Neural crest cell (in vitro differentiated cells): ENCODE measurements around the gene ZBTB20. TPM values are rescaled to one million over a fixed set of nuclear protein-coding genes. Genes with fewer than 3 reads are reported as not detected.
A peak's percentile ranks its signal among the peaks of the same experiment; 100 is the strongest.
"Not testable (repeated sequence)": the region's sequence is repeated elsewhere in the genome, so short reads cannot be mapped to it uniquely, and the experiment has no call there.

Source experiments
- DNase-seq: peaks from one replicate; pipeline ENCODE4 v3.0.0; 2021; ENCODE audit warnings: low read depth, mixed read lengths, low spot score
- H3K27ac Mint-ChIP-seq: one replicate; pipeline ENCODE4 v1.8.0; 2021; ENCODE audit warnings: mild to moderate bottlenecking, mixed read lengths; ENCODE audit not compliant: unreplicated experiment
- H3K27me3 Mint-ChIP-seq: 2 replicates; pipeline ENCODE4 v1.8.0; 2021; ENCODE audit warnings: low read depth, mild to moderate bottlenecking, mixed read lengths
- H3K36me3 Mint-ChIP-seq: 2 replicates; pipeline ENCODE4 v1.8.0; 2021; ENCODE audit warnings: low read depth, mild to moderate bottlenecking, mixed read lengths
- H3K4me1 Mint-ChIP-seq: 2 replicates; pipeline ENCODE4 v1.8.0; 2021; ENCODE audit warnings: mixed read lengths
- H3K4me3 Mint-ChIP-seq: one replicate; pipeline ENCODE4 v1.8.0; 2021; ENCODE audit warnings: mild to moderate bottlenecking, mixed read lengths
- H3K9me3 Mint-ChIP-seq: 2 replicates; pipeline ENCODE4 v1.8.0; 2021; ENCODE audit warnings: mixed read lengths
- CTCF ChIP-seq: fragments of 200-600 bp; sonication (generic); conservative IDR thresholded peaks from 2 replicates; pipeline ENCODE4 v1.5.0; 2021; ENCODE audit warnings: antibody characterized with exemption, mild to moderate bottlenecking
- total RNA-seq: library from RNA; stranded (reverse); gene quantifications from 2 replicates; pipeline ENCODE4 v1.2.1, GENCODE V29; 2021

ZBTB20 gene
- total RNA-seq, 1 donor from 2014 or later, result 12.4 TPM

- TF ChIP-seq CTCF, result no peak
- DNase-seq, result no peak
- Mint-ChIP-seq H3K4me3 (peak overlapping the region; percentile 24), H3K27ac (peak overlapping the region; percentile 55), H3K36me3 (no peaks in the 10 kb centered on the region), H3K4me1 (peaks cover 26% of the 10 kb centered on the region), H3K9me3 (no peaks in the 10 kb centered on the region), H3K27me3 (no peaks in the 10 kb centered on the region)
These were observed 461.9 kb downstream of the ZBTB20 start for GRCh38 chr3:114685161-114685560.

GRCh38 chr3:114680299-114680698 lies 466.8 kb downstream of the ZBTB20 start:
- Mint-ChIP-seq H3K27ac (no peak overlapping the region), H3K4me3 (no peak overlapping the region), H3K27me3 (no peaks in the 10 kb centered on the region), H3K4me1 (peaks cover 7% of the 10 kb centered on the region), H3K36me3 (no peaks in the 10 kb centered on the region), H3K9me3 (peaks cover 2% of the 10 kb centered on the region)
- no peak for TF ChIP-seq CTCF
- no peak for DNase-seq

DNA sequence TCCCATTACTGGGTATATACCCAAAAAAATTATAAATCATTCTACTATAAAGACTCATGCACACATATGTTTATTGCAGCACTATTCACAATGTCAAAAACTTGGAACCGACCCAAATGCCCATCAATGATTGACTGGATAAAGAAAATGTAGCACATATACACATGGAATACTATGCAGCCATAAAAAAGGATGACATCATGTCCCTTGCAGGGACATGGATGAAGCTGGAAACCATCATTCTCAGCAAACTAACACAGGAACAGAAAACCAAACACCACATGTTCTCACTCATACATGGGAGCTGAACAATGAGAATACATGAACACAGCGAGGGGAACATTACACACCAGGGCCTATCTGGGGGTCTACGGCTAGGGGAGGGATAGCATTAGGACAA lies 467.3 kb downstream of the ZBTB20 start:
- H3K27ac Mint-ChIP-seq, H3K27me3 Mint-ChIP-seq, H3K4me1 Mint-ChIP-seq, H3K36me3 Mint-ChIP-seq, H3K9me3 Mint-ChIP-seq, H3K4me3 Mint-ChIP-seq, DNase-seq: not testable (repeated sequence)

DNA sequence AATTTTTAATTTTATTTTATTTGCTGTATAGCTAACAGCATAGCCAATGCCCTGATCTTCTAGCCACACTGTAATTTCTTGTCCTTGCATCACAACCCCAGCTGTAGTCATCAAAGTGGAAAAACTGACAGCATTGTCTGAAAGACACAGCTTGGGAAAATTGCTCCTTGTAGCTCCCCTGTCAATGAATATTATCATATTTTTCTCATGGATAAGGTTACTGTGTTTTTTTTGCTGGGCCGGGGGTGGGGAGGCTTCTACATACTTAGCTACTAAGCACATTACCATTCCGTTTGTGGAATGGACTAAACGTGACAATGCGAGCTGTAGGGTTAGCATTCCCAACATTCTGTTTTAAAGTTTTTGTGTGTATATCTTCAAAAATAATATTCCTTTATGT lies 472.0 kb downstream of the ZBTB20 start:
- no peak overlapping the region for H3K27ac Mint-ChIP-seq
- H3K4me1 Mint-ChIP-seq, result peaks cover 11% of the 10 kb centered on the region
- no peak overlapping the region for H3K4me3 Mint-ChIP-seq
- H3K9me3 Mint-ChIP-seq, result peaks cover 2% of the 10 kb centered on the region
- no peak for DNase-seq
- no peaks in the 10 kb centered on the region for H3K27me3 Mint-ChIP-seq
- TF ChIP-seq CTCF, result no peak
- H3K36me3 Mint-ChIP-seq, result no peaks in the 10 kb centered on the region

DNA sequence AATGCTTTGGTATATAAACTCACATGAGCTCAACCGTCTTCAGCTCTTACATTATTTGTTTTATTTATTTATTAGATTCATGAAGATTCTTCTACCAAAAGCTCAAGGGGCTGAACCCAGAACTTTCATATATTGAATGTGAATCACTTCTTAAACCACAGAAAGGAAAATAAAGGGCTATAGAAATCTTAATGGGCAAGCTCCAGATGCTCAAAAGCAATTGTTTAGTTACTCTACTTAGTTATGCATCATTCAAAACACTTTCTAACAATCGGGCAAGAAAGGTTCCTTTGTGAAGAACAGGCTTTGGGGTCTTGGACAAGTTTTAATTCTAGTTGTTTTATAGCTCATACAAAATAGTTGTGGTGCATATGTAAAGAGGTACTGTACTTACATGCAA lies 473.1 kb downstream of the ZBTB20 start:
- DNase-seq, result no peak
- no peak overlapping the region for H3K27ac Mint-ChIP-seq
- H3K4me1 Mint-ChIP-seq, result peaks cover 11% of the 10 kb centered on the region
- H3K36me3 Mint-ChIP-seq, result no peaks in the 10 kb centered on the region
- H3K9me3 Mint-ChIP-seq, result peaks cover 2% of the 10 kb centered on the region
- TF ChIP-seq CTCF, result no peak
- no peaks in the 10 kb centered on the region for H3K27me3 Mint-ChIP-seq
- H3K4me3 Mint-ChIP-seq, result no peak overlapping the region

- Mint-ChIP-seq H3K4me3 (no peak overlapping the region), H3K4me1 (peaks cover 11% of the 10 kb centered on the region), H3K27me3 (no peaks in the 10 kb centered on the region), H3K27ac (peak overlapping the region; percentile 67), H3K36me3 (no peaks in the 10 kb centered on the region), H3K9me3 (peaks cover 2% of the 10 kb centered on the region)
- DNase-seq, result no peak
- no peak for TF ChIP-seq CTCF
These were observed 473.6 kb downstream of the ZBTB20 start for GRCh38 chr3:114673481-114673880.
